Esophagus muscularis mucosa (tissue), 4 donors: ENCODE results near the gene ARMC2. TPM values are rescaled to one million over a fixed set of nuclear protein-coding genes. Genes with fewer than 3 reads are reported as not detected.

Experiments
- DNase-seq: peaks from one replicate; pipeline ENCODE4 v3.0.0-alpha.2; 2017; ENCODE audit errors: extremely low spot score
- H3K27ac ChIP-seq, 4 donors: fragments of 200-600 bp; sonication (generic); replicated peaks in 1 of 4; 1 replicate in 3 of 4; 2 replicates in 1 of 4; pipeline ENCODE4 v1.5.1; 2016 to 2019; ENCODE audit warnings: mild to moderate bottlenecking in 1 of 4
- H3K27me3 ChIP-seq, 4 donors: fragments of 200-600 bp; sonication (generic); one replicate each; pipeline versions ENCODE4 v1.5.1 to v1.6.0; 2016 to 2019
- H3K36me3 ChIP-seq, 4 donors: fragments of 200-600 bp; sonication (generic); one replicate each; pipeline ENCODE4 v1.5.1; 2016 to 2019
- H3K4me1 ChIP-seq, 4 donors: fragments of 200-600 bp; sonication (generic); one replicate each; pipeline ENCODE4 v1.5.1; 2016 to 2019
- H3K4me3 ChIP-seq, 4 donors: fragments of 200-600 bp; sonication (generic); 1 replicate in 2 of 4; 2 replicates in 2 of 4; pipeline ENCODE4 v1.5.1; 2016 to 2019; ENCODE audit warnings: mild to moderate bottlenecking in 4 of 4, moderate library complexity in 1 of 4
- H3K9me3 ChIP-seq, 4 donors: fragments of 200-600 bp; sonication (generic); 1 replicate in 3 of 4; 2 replicates in 1 of 4; pipeline ENCODE4 v1.5.1; 2016 to 2019
- EP300 ChIP-seq: sonication (generic); formaldehyde crosslinking; IDR thresholded peaks from one replicate; pipeline ENCODE4 v1.6.1; 2017; ENCODE audit warnings: antibody characterized with exemption
- POLR2A ChIP-seq: fragments of 450-650 bp; IDR thresholded peaks from one replicate; pipeline ENCODE4 v1.6.1; 2017; ENCODE audit warnings: antibody characterized with exemption, moderate library complexity, mild to moderate bottlenecking, low read depth
- POLR2AphosphoS5 ChIP-seq, 2 donors: sonication (generic); formaldehyde crosslinking; IDR thresholded peaks; one replicate each; pipeline ENCODE4 v1.6.1; 2017; ENCODE audit warnings: antibody characterized with exemption in 2 of 2
- WGBS: methylation state at CpG from one replicate; pipeline ENCODE4 v1.1.5; 2018; 5-methylcytosine and 5-hydroxymethylcytosine counted together
- intact Hi-C: fragments of 100-400 bp; cut with DNase I; formaldehyde crosslinking; loops from one replicate; pipeline ENCODE4 v1.15.1; 2023
- total RNA-seq, 4 donors: library from RNA; depleted of rRNA; stranded (reverse); fragments of >200 nt; gene quantifications; one replicate each; pipeline versions ENCODE4 v1.1.0 to v1.2.1, GENCODE V29; 2016
- TF ChIP-seq, protein P1 (sequence below), 3 experiments: fragments of 200-600 bp in 2 of 3; fragments of 450-650 bp in 1 of 3; sonication (generic) in 2 of 3; IDR thresholded peaks; one replicate each; pipeline ENCODE4 v1.5.1; 2017 to 2019; ENCODE audit warnings: antibody characterized with exemption in 3 of 3, mild to moderate bottlenecking in 2 of 3, moderate library complexity in 1 of 3

The ARMC2 gene
- total RNA-seq, 4 donors from 2014 or later: 2.1 to 5.1 (median 3.2) TPM

DNA sequence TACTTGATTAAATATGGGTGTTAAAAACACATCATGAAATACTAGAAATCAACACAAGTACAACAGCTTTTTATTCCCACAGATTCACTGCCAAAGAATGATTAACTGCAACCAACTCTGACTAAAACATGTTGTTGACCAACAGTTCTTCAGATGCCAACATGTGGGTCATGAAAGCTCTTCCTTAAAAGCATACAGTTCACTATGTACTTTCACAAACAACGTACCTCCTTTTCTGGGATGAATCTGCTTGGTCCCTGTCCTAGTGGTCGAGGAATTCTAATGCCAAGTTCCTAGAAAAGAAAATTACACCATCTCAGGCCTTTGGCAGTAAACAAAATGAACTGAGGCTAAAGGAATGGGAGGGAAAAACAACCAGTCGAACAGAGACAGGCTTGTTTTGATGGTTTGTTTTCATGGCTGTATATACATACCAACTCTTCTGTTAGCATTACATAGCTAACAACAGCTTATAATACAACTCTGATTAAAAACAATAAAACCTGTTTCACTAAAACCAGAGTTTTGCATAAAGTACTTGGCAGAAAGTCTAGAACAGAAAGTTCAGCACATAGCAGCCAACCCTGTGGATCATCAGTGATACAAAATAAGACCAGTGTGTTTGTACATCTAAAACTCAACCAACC lies 154.0 kb downstream of the ARMC2 start:
- no peak for DNase-seq
- peak overlapping the region; percentile 4 to 30 (median 26) for H3K4me3 ChIP-seq
- intact Hi-C loops: loop anchor here (5.0 to 10.0 kb wide), 3 partner anchors 55 to 447 kb away; partner anchors contain the start of gene CD164

DNA sequence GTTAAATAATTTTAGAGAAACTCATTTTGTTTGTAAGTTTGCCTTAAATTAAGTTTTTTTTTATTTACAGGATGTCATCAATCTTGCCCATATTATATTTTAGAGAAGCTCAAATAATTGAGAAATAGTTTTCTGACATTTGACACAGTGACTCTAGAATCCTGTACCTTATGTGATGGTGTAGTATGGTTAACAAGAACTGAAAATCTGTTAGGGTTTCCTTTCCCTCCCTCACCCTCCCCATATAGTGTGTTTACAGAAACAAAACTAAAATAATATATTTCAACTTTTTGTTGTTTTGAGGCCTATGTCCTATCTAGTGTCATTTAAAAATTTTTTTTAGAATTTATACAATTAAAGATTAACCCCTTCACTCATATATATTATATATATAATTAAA lies 154.7 kb downstream of the ARMC2 start:
- H3K9me3 ChIP-seq: no peaks in the 10 kb centered on the region
- no peaks in the 10 kb centered on the region for H3K27me3 ChIP-seq
- no peak for DNase-seq
- TF ChIP-seq POLR2AphosphoS5 (IDR thresholded peaks at IDR 0.05) (no peak), POLR2A (no peak), EP300 (no peak)
- TF ChIP-seq, protein P1, sequence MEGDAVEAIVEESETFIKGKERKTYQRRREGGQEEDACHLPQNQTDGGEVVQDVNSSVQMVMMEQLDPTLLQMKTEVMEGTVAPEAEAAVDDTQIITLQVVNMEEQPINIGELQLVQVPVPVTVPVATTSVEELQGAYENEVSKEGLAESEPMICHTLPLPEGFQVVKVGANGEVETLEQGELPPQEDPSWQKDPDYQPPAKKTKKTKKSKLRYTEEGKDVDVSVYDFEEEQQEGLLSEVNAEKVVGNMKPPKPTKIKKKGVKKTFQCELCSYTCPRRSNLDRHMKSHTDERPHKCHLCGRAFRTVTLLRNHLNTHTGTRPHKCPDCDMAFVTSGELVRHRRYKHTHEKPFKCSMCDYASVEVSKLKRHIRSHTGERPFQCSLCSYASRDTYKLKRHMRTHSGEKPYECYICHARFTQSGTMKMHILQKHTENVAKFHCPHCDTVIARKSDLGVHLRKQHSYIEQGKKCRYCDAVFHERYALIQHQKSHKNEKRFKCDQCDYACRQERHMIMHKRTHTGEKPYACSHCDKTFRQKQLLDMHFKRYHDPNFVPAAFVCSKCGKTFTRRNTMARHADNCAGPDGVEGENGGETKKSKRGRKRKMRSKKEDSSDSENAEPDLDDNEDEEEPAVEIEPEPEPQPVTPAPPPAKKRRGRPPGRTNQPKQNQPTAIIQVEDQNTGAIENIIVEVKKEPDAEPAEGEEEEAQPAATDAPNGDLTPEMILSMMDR (IDR thresholded peaks at IDR 0.05): no peak
- H3K36me3 ChIP-seq: peaks cover 14 to 35% (median 23%) of the 10 kb centered on the region in 4 donors
- peak overlapping the region; percentile 73 to 82 (median 74) for H3K27ac ChIP-seq
- peak overlapping the region in 3 of 4 donors; percentile 26 to 30 (median 27) for H3K4me3 ChIP-seq
- intact Hi-C loops: loop anchor here (5.0 to 10.0 kb wide), 3 partner anchors 56 to 448 kb away; partner anchors contain the start of gene CD164
- H3K4me1 ChIP-seq: peaks cover 63 to 82% (median 76%) of the 10 kb centered on the region in 4 donors

More for the DNA sequence above, 154.0 kb downstream of the ARMC2 start:
- 27% methylated on average over 3 of the region's 3 CpGs for WGBS
- Histone ChIP-seq H3K9me3 (no peaks in the 10 kb centered on the region), H3K27ac (peak overlapping the region; percentile 73 to 82 (median 74)), H3K27me3 (no peaks in the 10 kb centered on the region), H3K4me1 (peaks cover 68 to 76% (median 70%) of the 10 kb centered on the region in 4 donors), H3K36me3 (peaks cover 18 to 43% (median 28%) of the 10 kb centered on the region in 4 donors)
- TF ChIP-seq, protein P1 (IDR thresholded peaks at IDR 0.05): no peak
- no peak for TF ChIP-seq POLR2A
- peak; percentile 46 for TF ChIP-seq EP300
- peak; percentile 63 to 84 for TF ChIP-seq POLR2AphosphoS5 (IDR thresholded peaks at IDR 0.05)

- 64% methylated on average over 1 of the region's 1 CpG for WGBS
- H3K4me1 ChIP-seq: peaks cover 44 to 82% (median 71%) of the 10 kb centered on the region in 4 donors
- peak overlapping the region; percentile 88 to 95 (median 92) for H3K4me3 ChIP-seq
- peak overlapping the region in 2 of 4 donors; percentile 97 for H3K27ac ChIP-seq
- no peaks in the 10 kb centered on the region for H3K36me3 ChIP-seq
- TF ChIP-seq, protein P1 (IDR thresholded peaks at IDR 0.05): no peak
- TF ChIP-seq POLR2A: no peak
- no peak for TF ChIP-seq POLR2AphosphoS5 (IDR thresholded peaks at IDR 0.05)
- H3K9me3 ChIP-seq: no peaks in the 10 kb centered on the region
- intact Hi-C loops: loop anchor here (5.0 to 10.0 kb wide), 3 partner anchors 65 to 452 kb away; partner anchors contain the start of gene CD164
- H3K27me3 ChIP-seq: no peaks in the 10 kb centered on the region
- no peak for DNase-seq
Measured at GRCh38 chr6:109006818-109007217, 158.6 kb downstream of the ARMC2 start.

- no peaks in the 10 kb centered on the region for H3K36me3 ChIP-seq
- 90% methylated on average over 3 of the region's 3 CpGs for WGBS
- H3K27ac ChIP-seq: peak overlapping the region; percentile 97
- no peaks in the 10 kb centered on the region for H3K9me3 ChIP-seq
- peak overlapping the region; percentile 88 to 95 (median 92) for H3K4me3 ChIP-seq
- no peaks in the 10 kb centered on the region for H3K27me3 ChIP-seq
- intact Hi-C loops: loop anchor here (5.0 to 10.0 kb wide), 3 partner anchors 65 to 453 kb away; partner anchors contain the start of gene CD164
- H3K4me1 ChIP-seq: peaks cover 37 to 83% (median 64%) of the 10 kb centered on the region in 4 donors
- TF ChIP-seq, protein P1 (IDR thresholded peaks at IDR 0.05): no peak
- TF ChIP-seq EP300 (no peak), POLR2A (no peak), POLR2AphosphoS5 (IDR thresholded peaks at IDR 0.05) (no peak)
- no peak for DNase-seq
Measured at GRCh38 chr6:109007521-109007920, 159.3 kb downstream of the ARMC2 start.
